SU-DHL-6 (cell line): ENCODE results near the gene RNU2-63P.

Experiments
- H2AFZ ChIP-seq: fragments of 200-600 bp; sonication (generic); 2 replicates; pipeline ENCODE4 v1.6.1; 2014; ENCODE audit warnings: low read depth, mild to moderate bottlenecking, moderate library complexity, mixed read lengths, antibody characterized with exemption, low read length; ENCODE audit not compliant: severe bottlenecking
- H3F3A ChIP-seq: fragments of 200-600 bp; shearing (Covaris generic); 2 replicates; pipeline ENCODE4 v1.6.0; 2016; ENCODE audit warnings: antibody characterized with exemption, mild to moderate bottlenecking; ENCODE audit not compliant: insufficient read depth
- H3K27ac ChIP-seq: fragments of 200-600 bp; sonication (generic); 2 replicates; pipeline ENCODE4 v1.5.1; 2016; ENCODE audit warnings: low read depth, mild to moderate bottlenecking, low read length, moderate library complexity, mixed read lengths
- H3K27me3 ChIP-seq: fragments of 200-600 bp; sonication (generic), shearing (Covaris generic); 2 replicates; pipeline ENCODE4 v1.6.0; 2014; ENCODE audit warnings: mild to moderate bottlenecking, low read length
- H3K36me3 ChIP-seq: fragments of 200-600 bp; sonication (generic); 2 replicates; pipeline ENCODE4 v1.6.1; 2014; ENCODE audit warnings: mild to moderate bottlenecking, low read length, mixed read lengths
- H3K4me2 ChIP-seq: fragments of 300-600, 200-600 bp; shearing (Covaris generic), sonication (generic); 2 replicates; pipeline ENCODE4 v1.6.0; 2014; ENCODE audit warnings: low read length, low read depth, mild to moderate bottlenecking; ENCODE audit not compliant: poor library complexity, severe bottlenecking
- H3K4me3 ChIP-seq: fragments of 200-600 bp; sonication (generic); 2 replicates; pipeline ENCODE4 v1.5.1; 2014; ENCODE audit warnings: antibody characterized with exemption, low read length, mild to moderate bottlenecking, mixed read lengths; ENCODE audit not compliant: insufficient read depth, poor library complexity, severe bottlenecking
- H3K79me2 ChIP-seq: fragments of 200-600 bp; sonication (generic); 2 replicates; pipeline ENCODE4 v1.6.1; 2014; ENCODE audit warnings: mild to moderate bottlenecking, low read length, moderate library complexity; ENCODE audit not compliant: insufficient read depth
- H3K9ac ChIP-seq: fragments of 200-600 bp; sonication (generic); 2 replicates; pipeline ENCODE4 v1.7.0; 2014; ENCODE audit warnings: mild to moderate bottlenecking, low read length
- H3K9me2 ChIP-seq: fragments of 200-600 bp; sonication (generic); replicated peaks from 2 replicates; pipeline ENCODE4 v1.6.1; 2014; ENCODE audit warnings: low read length; ENCODE audit not compliant: insufficient read depth
- H3K9me3 ChIP-seq: fragments of 200-600 bp; sonication (generic); 2 replicates; pipeline ENCODE4 v1.6.1; 2014; ENCODE audit warnings: low read length, mixed read lengths; ENCODE audit not compliant: insufficient read depth
- H4K20me1 ChIP-seq: fragments of 200-600 bp; sonication (generic); 2 replicates; pipeline ENCODE4 v1.6.1; 2014; ENCODE audit warnings: low read depth, mild to moderate bottlenecking, antibody characterized with exemption, low read length, moderate library complexity, mixed read lengths
- CTCF ChIP-seq: fragments of 200-600 bp; sonication (generic); IDR thresholded peaks from one replicate; pipeline ENCODE4 v1.5.1; 2017; ENCODE audit warnings: antibody characterized with exemption, mild to moderate bottlenecking, low read length, moderate library complexity; ENCODE audit not compliant: insufficient read depth, poor library complexity, severe bottlenecking
- EZH2phosphoT487 ChIP-seq: fragments of 200-600 bp; sonication (generic), shearing (Covaris generic); conservative IDR thresholded peaks from 2 replicates; pipeline ENCODE4 v1.6.1; 2018; ENCODE audit warnings: mild to moderate bottlenecking, antibody characterized with exemption, low read length, moderate library complexity, mixed read lengths

The RNU2-63P gene

GRCh38 chr2:88006912-88007439 is 9.4 kb downstream of the RNU2-63P start:
- H3K36me3 ChIP-seq: no peaks in the 10 kb centered on the region
- H3K4me2 ChIP-seq: no peak overlapping the region
- no peaks in the 10 kb centered on the region for H4K20me1 ChIP-seq
- no peaks in the 10 kb centered on the region for H3K27me3 ChIP-seq
- H3K9me3 ChIP-seq: no peaks in the 10 kb centered on the region
- no peak overlapping the region for H3K9ac ChIP-seq
- TF ChIP-seq EZH2phosphoT487 (no peak), CTCF (no peak)
- no peaks in the 10 kb centered on the region for H3K9me2 ChIP-seq
- H3K79me2 ChIP-seq: no peaks in the 10 kb centered on the region
- H2AFZ ChIP-seq: no peak overlapping the region
- H3K27ac ChIP-seq: no peak overlapping the region
- no peak overlapping the region for H3K4me3 ChIP-seq
- no peaks in the 10 kb centered on the region for H3F3A ChIP-seq

- H3K9me3 ChIP-seq: no peaks in the 10 kb centered on the region
- no peaks in the 10 kb centered on the region for H3K36me3 ChIP-seq
- H3K9ac ChIP-seq: no peak overlapping the region
- no peaks in the 10 kb centered on the region for H3K27me3 ChIP-seq
- H4K20me1 ChIP-seq: no peaks in the 10 kb centered on the region
- no peaks in the 10 kb centered on the region for H3F3A ChIP-seq
- no peak overlapping the region for H2AFZ ChIP-seq
- TF ChIP-seq EZH2phosphoT487: no peak
- no peak for TF ChIP-seq CTCF
- no peak overlapping the region for H3K4me3 ChIP-seq
- no peaks in the 10 kb centered on the region for H3K9me2 ChIP-seq
- no peaks in the 10 kb centered on the region for H3K79me2 ChIP-seq
- no peak overlapping the region for H3K4me2 ChIP-seq
- H3K27ac ChIP-seq: no peak overlapping the region
Measured at GRCh38 chr2:88005776-88006175, 10.6 kb downstream of the RNU2-63P start.

GRCh38 chr2:88003074-88003755 is 13.1 kb downstream of the RNU2-63P start:
- no peaks in the 10 kb centered on the region for H3K36me3 ChIP-seq
- H3K9ac ChIP-seq: no peak overlapping the region
- H3K9me3 ChIP-seq: no peaks in the 10 kb centered on the region
- no peaks in the 10 kb centered on the region for H4K20me1 ChIP-seq
- H2AFZ ChIP-seq: no peak overlapping the region
- H3K27ac ChIP-seq: no peak overlapping the region
- H3K4me3 ChIP-seq: no peak overlapping the region
- TF ChIP-seq EZH2phosphoT487 (no peak), CTCF (no peak)
- no peaks in the 10 kb centered on the region for H3K79me2 ChIP-seq
- H3K4me2 ChIP-seq: no peak overlapping the region
- H3K27me3 ChIP-seq: no peaks in the 10 kb centered on the region
- H3K9me2 ChIP-seq: no peaks in the 10 kb centered on the region
- no peaks in the 10 kb centered on the region for H3F3A ChIP-seq
